AG09309 (cell line): ENCODE data around the gene SGSH.
A peak's percentile ranks its signal among the peaks of the same experiment; 100 is the strongest.

Source experiments
- DNase-seq: peaks from one replicate; pipeline ENCODE4 v3.0.0-alpha.2; 2010; ENCODE audit warnings: low read depth
- H3K4me3 ChIP-seq: 2 replicates; pipeline ENCODE4 v1.5.1; 2011; ENCODE audit warnings: mild to moderate bottlenecking, low read depth, low read length, moderate library complexity; ENCODE audit not compliant: control insufficient read depth
- CTCF ChIP-seq: IDR thresholded peaks from 2 replicates; pipeline ENCODE4 v1.5.1; 2011; ENCODE audit warnings: mild to moderate bottlenecking, low read depth, low read length, inconsistent platforms; ENCODE audit not compliant: insufficient read depth, control insufficient read depth; ENCODE audit errors: missing control alignments

SGSH gene

GRCh38 chr17:80225230-80225629 lies 5.1 kb upstream of the SGSH start:
- no peak for TF ChIP-seq CTCF
- H3K4me3 ChIP-seq = no peak overlapping the region
- DNase-seq = no peak

DNA sequence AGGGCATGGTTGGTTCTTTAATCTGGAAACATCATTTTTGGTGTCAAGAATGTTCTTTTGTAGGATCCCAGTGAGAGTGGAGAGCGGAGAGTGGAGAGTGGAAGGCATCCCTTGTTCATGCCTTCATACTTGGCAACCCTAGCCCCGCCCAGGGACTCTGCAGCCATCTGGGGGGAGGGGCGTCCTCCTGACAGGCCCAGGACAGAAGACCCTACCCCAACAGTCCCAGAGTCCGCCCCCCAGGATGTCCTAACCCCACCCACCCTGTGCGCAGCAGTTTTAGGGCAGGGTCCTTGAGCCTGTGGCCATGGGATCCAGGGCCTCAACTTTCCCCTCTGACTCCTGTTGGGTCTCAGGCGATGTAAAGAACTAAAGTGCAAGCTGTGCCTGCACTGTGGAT lies 4.5 kb upstream of the SGSH start:
- no peak for TF ChIP-seq CTCF
- DNase-seq = no peak
- no peak overlapping the region for H3K4me3 ChIP-seq

DNA sequence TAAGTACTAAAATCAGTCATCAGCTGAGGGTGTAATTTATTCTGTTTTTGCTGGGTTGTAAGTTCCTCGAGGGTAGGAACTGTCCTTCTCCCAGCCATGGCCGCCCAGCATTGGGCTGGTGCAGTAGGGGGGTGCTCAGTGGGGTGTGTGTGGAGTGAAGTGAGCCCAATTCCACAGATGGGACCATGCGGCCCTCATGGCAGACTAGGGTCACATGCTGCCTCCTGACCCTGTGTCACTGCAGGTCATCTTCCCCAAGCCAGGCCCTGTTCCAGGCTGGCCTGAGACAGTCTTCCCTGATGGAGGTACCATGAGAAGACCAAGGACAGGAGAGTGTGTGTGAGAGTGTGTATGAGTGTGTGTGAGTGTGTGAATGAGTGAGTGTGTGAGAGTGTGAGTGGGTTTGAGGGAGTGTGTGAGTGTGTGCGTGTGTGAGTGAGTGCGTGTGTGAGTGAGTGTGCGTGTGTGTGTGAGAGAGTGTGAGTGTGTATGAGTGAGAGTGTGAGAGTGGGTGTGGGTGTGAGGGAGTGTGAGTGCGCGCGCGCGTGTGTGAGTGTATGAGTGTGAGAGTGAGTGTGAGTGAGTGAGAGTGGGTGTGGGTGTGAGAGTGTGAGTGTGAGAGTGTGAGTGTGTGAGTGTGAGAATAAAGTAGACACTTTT lies 3.8 kb upstream of the SGSH start:
- no peak for TF ChIP-seq CTCF
- H3K4me3 ChIP-seq = no peak overlapping the region
- no peak for DNase-seq

DNA sequence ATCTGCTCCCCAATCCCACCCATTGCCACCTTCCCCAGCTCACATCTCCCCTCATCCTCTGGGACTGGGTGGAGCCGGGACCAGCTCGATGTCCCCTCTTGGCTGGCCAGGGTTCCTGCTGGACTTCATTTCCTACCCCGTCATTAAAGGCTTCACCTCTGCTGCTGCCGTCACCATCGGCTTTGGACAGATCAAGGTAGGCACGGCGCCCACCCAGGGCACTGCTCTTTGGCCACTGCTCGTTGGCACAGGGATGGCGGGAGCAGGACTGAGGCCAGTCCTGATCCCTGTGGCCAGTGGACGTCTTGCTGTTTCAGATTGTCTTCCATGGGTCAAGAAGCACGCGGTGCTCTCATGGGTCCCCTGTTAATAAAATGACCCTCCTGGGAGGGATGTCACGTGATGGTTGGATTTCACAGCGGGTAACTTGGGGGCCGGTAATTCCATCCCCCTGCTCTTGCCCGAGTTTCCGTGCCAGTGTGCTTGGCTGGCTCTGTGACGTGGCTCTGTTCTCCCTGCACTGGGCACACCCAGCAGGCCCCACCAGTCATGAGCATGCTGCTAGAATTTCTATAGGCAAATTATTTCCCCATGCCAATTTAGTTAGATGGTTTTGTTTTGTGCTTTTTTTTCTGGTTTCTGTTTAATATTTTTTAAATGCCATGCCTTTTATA lies 3.1 kb upstream of the SGSH start:
- no peak overlapping the region for H3K4me3 ChIP-seq
- DNase-seq = no peak
- TF ChIP-seq CTCF = no peak

- TF ChIP-seq CTCF = no peak
- no peak for DNase-seq
- no peak overlapping the region for H3K4me3 ChIP-seq
Observed at GRCh38 chr17:80222376-80223141, 2.4 kb upstream of the SGSH start.

- no peak for TF ChIP-seq CTCF
- H3K4me3 ChIP-seq = peak overlapping the region; percentile 94
- DNase-seq = no peak
Observed at GRCh38 chr17:80221351-80222105, 1.4 kb upstream of the SGSH start.
